GM12873 (cell line): ENCODE data around the gene TRIO.

Experiments
- TF ChIP-seq, protein P1 (sequence below): IDR thresholded peaks from 2 replicates; pipeline ENCODE4 v1.5.1; 2012; ENCODE audit warnings: low read depth, mild to moderate bottlenecking, moderate library complexity, low read length, control low read depth; ENCODE audit not compliant: insufficient read depth; ENCODE audit errors: missing control alignments

Gene TRIO

DNA sequence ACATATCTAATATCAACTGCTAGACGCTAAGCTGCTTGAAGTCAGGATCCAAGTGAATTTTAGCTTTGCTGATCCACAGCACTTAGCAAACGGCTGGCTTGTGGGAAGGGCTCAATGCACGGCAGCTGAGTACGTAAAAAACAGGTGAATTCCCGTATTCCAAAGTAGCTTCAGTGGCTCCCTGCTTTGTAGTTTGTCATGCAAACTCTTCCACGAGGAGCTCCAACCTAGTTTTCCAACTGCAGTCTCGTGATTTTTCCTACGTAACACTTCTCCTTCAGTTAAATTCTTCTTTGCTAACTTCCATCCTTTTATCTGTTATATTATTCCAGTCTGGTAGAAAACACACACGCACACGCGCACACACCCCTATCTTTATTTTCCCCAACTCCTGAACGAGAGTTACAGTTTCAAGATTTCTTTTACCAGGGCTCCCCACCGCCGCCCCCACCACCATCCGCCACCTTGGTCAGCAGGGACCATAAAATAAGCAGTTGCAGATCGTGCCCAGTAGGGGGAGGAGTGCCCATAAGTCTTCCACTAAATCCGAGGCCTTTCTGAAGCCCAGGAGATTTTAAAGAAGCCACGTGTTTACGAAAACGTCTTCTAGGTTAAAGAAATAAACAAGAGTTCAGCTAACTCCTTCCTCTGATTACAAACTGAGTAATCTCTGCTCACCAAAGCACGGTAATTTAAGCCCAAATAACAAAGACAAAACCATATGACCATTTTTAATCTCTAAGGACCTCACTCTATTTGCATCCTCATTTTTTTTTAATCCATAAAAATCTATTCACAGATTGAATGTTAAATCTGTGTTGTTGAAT, 34.8 kb upstream of the TRIO start:
- TF ChIP-seq, protein P1, sequence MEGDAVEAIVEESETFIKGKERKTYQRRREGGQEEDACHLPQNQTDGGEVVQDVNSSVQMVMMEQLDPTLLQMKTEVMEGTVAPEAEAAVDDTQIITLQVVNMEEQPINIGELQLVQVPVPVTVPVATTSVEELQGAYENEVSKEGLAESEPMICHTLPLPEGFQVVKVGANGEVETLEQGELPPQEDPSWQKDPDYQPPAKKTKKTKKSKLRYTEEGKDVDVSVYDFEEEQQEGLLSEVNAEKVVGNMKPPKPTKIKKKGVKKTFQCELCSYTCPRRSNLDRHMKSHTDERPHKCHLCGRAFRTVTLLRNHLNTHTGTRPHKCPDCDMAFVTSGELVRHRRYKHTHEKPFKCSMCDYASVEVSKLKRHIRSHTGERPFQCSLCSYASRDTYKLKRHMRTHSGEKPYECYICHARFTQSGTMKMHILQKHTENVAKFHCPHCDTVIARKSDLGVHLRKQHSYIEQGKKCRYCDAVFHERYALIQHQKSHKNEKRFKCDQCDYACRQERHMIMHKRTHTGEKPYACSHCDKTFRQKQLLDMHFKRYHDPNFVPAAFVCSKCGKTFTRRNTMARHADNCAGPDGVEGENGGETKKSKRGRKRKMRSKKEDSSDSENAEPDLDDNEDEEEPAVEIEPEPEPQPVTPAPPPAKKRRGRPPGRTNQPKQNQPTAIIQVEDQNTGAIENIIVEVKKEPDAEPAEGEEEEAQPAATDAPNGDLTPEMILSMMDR, result peak; percentile 79

DNA sequence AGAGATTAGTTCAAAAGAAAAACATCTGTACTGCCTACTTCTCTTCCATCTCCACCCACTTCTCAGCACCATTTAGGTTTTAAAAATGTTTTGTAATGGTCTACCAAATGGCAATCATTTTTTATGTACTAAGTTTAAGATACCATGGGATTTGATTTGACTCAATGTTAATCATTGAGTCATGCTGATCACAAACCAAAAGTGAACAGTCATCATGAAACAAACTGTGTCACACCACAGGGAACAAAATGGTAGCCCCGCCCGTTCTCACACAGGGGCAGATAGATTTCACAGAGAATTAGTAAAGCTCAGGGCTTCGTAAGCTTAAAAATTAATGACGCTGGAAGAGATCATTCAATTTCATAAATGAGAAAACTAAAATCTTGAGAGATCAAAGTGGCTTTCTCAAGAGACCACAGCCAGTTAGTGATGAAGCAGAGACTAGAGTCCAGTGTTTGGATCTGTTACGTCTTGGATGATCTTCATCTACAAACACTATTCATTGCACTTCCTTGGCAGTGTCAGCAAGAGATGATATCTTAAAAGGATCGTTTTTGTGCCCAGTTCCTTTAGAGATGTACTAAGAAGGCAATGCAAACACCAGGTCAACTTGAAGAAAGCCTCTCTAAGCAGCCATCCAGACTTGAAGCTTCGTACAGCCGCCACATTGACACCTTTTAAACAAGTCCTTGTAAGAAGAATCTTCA, 33.9 kb upstream of the TRIO start:
- TF ChIP-seq, protein P1, result no peak

DNA sequence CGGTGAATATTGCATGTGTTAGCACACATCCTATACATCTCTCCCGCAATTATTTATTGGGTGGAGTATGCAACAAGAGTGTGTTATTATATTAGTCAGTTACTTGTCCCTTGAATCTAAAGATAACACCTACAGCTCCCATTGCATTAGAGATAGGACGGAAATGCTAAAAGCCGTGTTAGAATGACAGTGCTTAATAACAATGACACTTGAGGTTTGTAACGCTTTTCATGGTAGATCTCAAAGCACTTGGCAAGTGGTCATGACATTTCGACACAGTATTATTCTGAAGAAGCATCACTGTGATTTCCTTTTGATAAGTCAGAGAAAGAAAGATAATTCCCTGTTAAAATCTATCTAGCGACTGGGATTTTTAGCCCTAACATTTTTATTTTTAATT, 33.4 kb upstream of the TRIO start:
- TF ChIP-seq, protein P1, result no peak

DNA sequence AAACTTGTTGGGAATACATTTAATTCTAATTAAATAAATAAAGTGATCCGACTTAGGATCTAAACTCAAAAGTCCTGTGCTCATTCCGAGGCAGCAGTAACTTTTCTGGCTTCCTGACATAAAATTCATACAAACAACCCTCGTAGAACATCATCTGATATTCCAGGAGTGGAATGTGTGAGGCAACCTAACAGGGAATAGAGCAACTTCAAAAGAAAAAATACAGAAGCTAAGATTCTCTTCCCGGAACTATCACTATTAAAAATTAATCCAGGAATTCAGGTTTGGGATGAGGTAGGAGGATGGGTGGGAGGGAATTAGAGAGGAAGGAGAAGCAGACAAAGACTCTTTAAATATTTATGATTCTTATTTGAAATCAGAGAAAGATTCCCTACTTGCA, 32.9 kb upstream of the TRIO start:
- TF ChIP-seq, protein P1, result no peak

DNA sequence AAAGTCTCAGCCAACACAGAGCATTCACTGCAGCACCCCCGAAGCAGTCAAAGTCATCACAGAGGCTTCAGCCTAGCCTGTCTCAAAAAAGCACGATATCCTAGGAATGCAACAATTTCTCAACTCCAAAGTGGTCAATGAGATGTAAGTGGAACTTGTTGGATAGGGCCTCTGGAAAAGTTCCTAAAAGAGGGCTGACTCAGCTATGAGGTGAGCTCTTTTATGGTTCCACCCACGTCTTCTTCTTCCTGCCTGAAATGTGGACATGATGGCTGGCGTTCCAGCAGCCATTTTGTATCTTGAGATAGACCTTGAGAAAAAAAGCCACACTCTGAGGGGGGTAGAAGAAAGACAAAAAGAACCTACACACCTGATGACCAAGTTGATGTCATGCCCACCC, 32.5 kb upstream of the TRIO start:
- TF ChIP-seq, protein P1, result no peak

DNA sequence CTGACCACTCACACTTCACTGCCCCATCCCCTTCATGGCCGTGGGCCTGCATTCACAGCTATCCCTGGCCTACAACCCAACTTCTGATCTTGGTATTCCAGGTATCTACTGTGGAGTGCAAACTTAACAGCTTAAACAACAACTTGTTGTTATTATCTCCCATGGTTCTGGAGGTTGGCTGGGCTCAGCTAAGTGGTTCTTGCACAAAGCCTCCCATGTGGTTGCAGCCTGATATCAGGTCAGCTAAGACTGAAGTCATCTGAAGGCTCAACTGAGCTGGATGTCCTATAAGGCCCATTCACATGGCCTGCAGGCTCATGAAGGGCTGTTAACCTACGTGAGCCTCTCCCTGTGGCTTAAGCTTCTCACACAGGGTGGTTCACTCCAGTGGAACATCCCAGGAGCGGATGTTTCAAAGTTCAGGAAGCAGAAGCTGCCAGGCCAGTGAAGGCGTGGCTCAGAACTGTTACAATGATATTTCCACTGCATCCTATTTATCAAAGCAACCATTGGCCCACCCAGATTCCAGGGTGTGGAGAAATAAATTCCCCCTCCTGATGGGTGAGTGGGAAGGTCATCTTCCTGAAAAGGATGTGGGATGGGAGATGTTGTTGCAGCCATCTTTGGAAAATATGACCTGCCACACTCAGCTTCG, 30.0 kb upstream of the TRIO start:
- TF ChIP-seq, protein P1, result no peak

DNA sequence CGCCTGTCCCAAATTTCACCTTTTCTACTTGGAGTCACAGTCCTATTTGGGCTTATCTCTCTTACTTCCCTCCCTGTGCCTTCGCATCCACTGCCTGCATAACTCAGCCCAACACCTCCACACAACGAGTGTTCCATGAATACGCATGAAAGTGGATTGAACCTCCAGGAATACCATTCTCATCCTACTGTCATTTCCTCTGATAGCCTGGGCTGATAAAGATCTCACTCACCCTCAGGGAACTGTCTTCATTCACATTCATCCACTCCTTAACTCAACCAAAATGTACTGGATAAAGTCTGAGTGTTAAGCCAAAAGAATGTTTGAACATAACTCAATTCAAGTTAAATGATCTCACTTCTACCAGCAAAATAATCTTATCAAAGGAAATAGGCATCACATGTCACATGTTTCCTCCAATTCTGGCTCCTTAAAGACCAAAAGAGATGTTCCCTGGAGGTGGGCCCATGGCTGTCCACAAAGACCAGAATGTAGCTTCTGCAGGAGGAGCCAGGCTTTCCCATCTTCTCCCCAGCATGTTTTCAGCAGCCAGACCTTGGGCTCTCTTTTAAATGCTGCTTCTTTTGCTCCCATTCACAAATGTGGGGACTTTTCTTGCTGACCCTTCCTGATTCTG, 28.4 kb upstream of the TRIO start:
- TF ChIP-seq, protein P1, result no peak
